Activated gamma-delta T cell treated with anti-CD3 and anti-CD28 coated beads, Interleukin-2, amount 50 U/mL, for 16 hours (primary cell): ENCODE data around the gene RARB.

ENCODE experiments used
- DNase-seq: peaks from one replicate; pipeline ENCODE4 v3.0.0-alpha.2; 2020; ENCODE audit warnings: low read depth

The RARB gene

GRCh38 chr3:25580534-25580933 lies 152.5 kb downstream of the RARB start:
- no peak for DNase-seq

- no peak for DNase-seq
These were observed 153.3 kb downstream of the RARB start for GRCh38 chr3:25581335-25581734.

- DNase-seq, result no peak
These were observed 153.8 kb downstream of the RARB start for GRCh38 chr3:25581823-25582222.

- DNase-seq, result no peak
These were observed 154.2 kb downstream of the RARB start for GRCh38 chr3:25582242-25582641.

GRCh38 chr3:25583343-25583742 lies 155.3 kb downstream of the RARB start:
- DNase-seq, result no peak

GRCh38 chr3:25584011-25584789 lies 156.1 kb downstream of the RARB start:
- no peak for DNase-seq

GRCh38 chr3:25585361-25586166 lies 157.5 kb downstream of the RARB start:
- DNase-seq, result no peak

GRCh38 chr3:25586167-25586505 lies 158.1 kb downstream of the RARB start:
- no peak for DNase-seq

- DNase-seq, result no peak
These were observed 158.5 kb downstream of the RARB start for GRCh38 chr3:25586553-25586952.

GRCh38 chr3:25587094-25587493 lies 159.0 kb downstream of the RARB start:
- DNase-seq, result no peak

GRCh38 chr3:25587526-25587925 lies 159.5 kb downstream of the RARB start:
- no peak for DNase-seq

- DNase-seq, result no peak
These were observed 159.9 kb downstream of the RARB start for GRCh38 chr3:25587975-25588374.

- no peak for DNase-seq
These were observed 160.5 kb downstream of the RARB start for GRCh38 chr3:25588441-25589103.

- no peak for DNase-seq
These were observed 161.2 kb downstream of the RARB start for GRCh38 chr3:25589104-25589782.

GRCh38 chr3:25589783-25590258 lies 161.8 kb downstream of the RARB start:
- no peak for DNase-seq

- no peak for DNase-seq
These were observed 164.5 kb downstream of the RARB start for GRCh38 chr3:25592510-25592968.

- no peak for DNase-seq
These were observed 164.9 kb downstream of the RARB start for GRCh38 chr3:25593001-25593400.

GRCh38 chr3:25594007-25594502 lies 166.0 kb downstream of the RARB start:
- no peak for DNase-seq

GRCh38 chr3:25597535-25598101 lies 169.6 kb downstream of the RARB start:
- no peak for DNase-seq

GRCh38 chr3:25603703-25604102 lies 175.6 kb downstream of the RARB start:
- no peak for DNase-seq

- no peak for DNase-seq
These were observed 176.2 kb downstream of the RARB start for GRCh38 chr3:25604107-25604805.
